Adrenal gland (tissue), 5 donors: Measurements from ENCODE around the gene INCA1.

ENCODE experiments used
- POLR2A ChIP-seq, 2 donors: fragments of 450-650 bp; IDR thresholded peaks; one replicate each; pipeline ENCODE4 v1.6.1; 2017; ENCODE audit warnings: antibody characterized with exemption in 2 of 2, mild to moderate bottlenecking in 2 of 2, moderate library complexity in 1 of 2
- TF ChIP-seq, protein P1 (sequence below), 6 experiments: fragments of 450-650 bp in 4 of 6; fragments of 200-600 bp in 2 of 6; sonication (generic) in 1 of 6; IDR thresholded peaks; 1 replicate in 5 of 6; 2 replicates in 1 of 6; pipeline versions ENCODE4 v1.5.1 to v1.8.0; 2016 to 2021; ENCODE audit warnings: antibody characterized with exemption in 6 of 6, mild to moderate bottlenecking in 2 of 6, moderate library complexity in 1 of 6
- donor health status: DM: no; HTN: no; CAD: no.

DNA sequence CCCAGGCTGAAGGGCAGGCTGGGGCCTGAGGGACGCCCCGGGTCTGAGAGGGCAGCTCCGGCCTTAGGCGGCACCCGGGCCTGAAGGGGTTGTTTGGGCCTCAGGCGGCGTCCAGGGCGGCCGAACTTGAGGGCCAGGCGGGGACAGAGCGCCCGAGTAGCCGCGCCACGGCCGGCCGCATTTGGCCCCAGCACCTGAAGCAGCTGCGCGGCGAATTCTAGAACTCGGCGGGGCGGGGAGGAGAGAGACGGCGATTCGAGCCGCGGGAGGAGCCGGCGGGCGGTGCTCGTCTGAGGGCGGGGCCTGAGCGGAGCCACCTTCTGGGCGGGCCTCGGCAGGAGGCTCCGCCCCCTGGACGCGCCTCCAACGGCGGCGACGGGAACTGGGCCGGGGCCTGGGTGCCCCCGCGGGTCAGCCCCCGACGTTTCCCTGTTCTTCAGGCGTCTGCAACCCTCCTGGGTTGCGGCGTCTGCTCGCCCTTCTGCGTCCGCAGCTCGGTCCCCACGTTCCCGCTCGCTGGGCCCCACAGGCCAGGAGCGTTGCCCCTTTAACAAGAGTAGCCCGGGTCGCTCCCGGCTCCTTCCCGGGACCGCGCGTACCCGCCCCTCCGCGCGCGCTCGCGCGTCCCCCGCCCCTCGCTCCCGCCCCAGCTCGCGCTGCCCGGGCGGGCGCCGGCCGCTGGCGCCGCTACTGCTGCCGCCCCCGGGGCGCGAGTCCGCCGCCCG is at the start of gene INCA1, which contains the start of gene KIF1C:
- TF ChIP-seq, protein P1, sequence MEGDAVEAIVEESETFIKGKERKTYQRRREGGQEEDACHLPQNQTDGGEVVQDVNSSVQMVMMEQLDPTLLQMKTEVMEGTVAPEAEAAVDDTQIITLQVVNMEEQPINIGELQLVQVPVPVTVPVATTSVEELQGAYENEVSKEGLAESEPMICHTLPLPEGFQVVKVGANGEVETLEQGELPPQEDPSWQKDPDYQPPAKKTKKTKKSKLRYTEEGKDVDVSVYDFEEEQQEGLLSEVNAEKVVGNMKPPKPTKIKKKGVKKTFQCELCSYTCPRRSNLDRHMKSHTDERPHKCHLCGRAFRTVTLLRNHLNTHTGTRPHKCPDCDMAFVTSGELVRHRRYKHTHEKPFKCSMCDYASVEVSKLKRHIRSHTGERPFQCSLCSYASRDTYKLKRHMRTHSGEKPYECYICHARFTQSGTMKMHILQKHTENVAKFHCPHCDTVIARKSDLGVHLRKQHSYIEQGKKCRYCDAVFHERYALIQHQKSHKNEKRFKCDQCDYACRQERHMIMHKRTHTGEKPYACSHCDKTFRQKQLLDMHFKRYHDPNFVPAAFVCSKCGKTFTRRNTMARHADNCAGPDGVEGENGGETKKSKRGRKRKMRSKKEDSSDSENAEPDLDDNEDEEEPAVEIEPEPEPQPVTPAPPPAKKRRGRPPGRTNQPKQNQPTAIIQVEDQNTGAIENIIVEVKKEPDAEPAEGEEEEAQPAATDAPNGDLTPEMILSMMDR (IDR thresholded peaks at IDR 0.05): peak in 4 of 6 experiments; percentile 33 to 47 (median 40)
- peak; percentile 37 to 82 for TF ChIP-seq POLR2A (IDR thresholded peaks at IDR 0.05)
